Stimulated activated CD8-positive, alpha-beta memory T cell treated with anti-CD3 and anti-CD28 coated beads, Interleukin-7, amount 100 ng/mL, for 1 hour (primary cell): ENCODE data around the gene HOXC6.
"Not testable (repeated sequence)": the region's sequence is repeated elsewhere in the genome, so short reads cannot be mapped to it uniquely, and the experiment has no call there.

Experiments used
- DNase-seq, 2 donors: peaks; one replicate each; pipeline ENCODE4 v3.0.0-alpha.2; 2020; ENCODE audit warnings: low read depth in 2 of 2

Gene HOXC6

GRCh38 chr12:54055552-54055951 is 27.3 kb downstream of the HOXC6 start:
- DNase-seq: no peak

GRCh38 chr12:54056110-54056509 is 27.9 kb downstream of the HOXC6 start:
- DNase-seq: no peak

- no peak for DNase-seq
These were observed 30.0 kb downstream of the HOXC6 start for GRCh38 chr12:54058128-54058768.

GRCh38 chr12:54059668-54060067 is 31.4 kb downstream of the HOXC6 start:
- DNase-seq: no peak

GRCh38 chr12:54060174-54060974 is 32.1 kb downstream of the HOXC6 start:
- DNase-seq: no peak

GRCh38 chr12:54060975-54061778 is 32.9 kb downstream of the HOXC6 start:
- DNase-seq: no peak

- no peak for DNase-seq
These were observed 37.4 kb downstream of the HOXC6 start for GRCh38 chr12:54065677-54066076.

GRCh38 chr12:54066408-54066807 is 38.2 kb downstream of the HOXC6 start:
- no peak for DNase-seq

GRCh38 chr12:54068418-54069070 is 40.3 kb downstream of the HOXC6 start:
- DNase-seq: no peak

GRCh38 chr12:54071942-54072341 is 43.7 kb downstream of the HOXC6 start:
- DNase-seq: no peak

GRCh38 chr12:54074308-54074707 is 46.1 kb downstream of the HOXC6 start:
- DNase-seq: no peak

GRCh38 chr12:54075409-54075808 is 47.2 kb downstream of the HOXC6 start:
- no peak for DNase-seq

- no peak for DNase-seq
These were observed 47.7 kb downstream of the HOXC6 start for GRCh38 chr12:54075974-54076373.

GRCh38 chr12:54077843-54078242 is 49.6 kb downstream of the HOXC6 start:
- not testable (repeated sequence) for DNase-seq

GRCh38 chr12:54079115-54079514 is 50.9 kb downstream of the HOXC6 start:
- not testable (repeated sequence) for DNase-seq
